ENCODE results near the gene DUSP2. TPM values are rescaled to one million over a fixed set of nuclear protein-coding genes. Genes with fewer than 3 reads are reported as not detected.

The DUSP2 gene
- total and polyA plus RNA-seq, 8 donors, result 0.32 to 3.1 (median 1.3) TPM

GRCh38 chr2:96115631-96116423, 29.4 kb downstream of the DUSP2 start:
- no peak for FAIRE-seq
- TF ChIP-seq CTCF (IDR thresholded peaks at IDR 0.05), result no peak
- Histone ChIP-seq H3K27me3 (no peaks in the 10 kb centered on the region), H3K36me3 (no peaks in the 10 kb centered on the region), H3K4me1 (peaks cover 0 to 5% (median 4%) of the 10 kb centered on the region in 3 donors), H3K9me3 (no peaks in the 10 kb centered on the region), H3K27ac (no peak overlapping the region), H3K4me3 (peak overlapping the region; percentile 35 to 69 (median 60))
- WGBS, 2 donors, result 43 to 52% methylated on average over 63 to 77 of the region's 77 CpGs
- DNase-seq, result peak in 3 of 6 donors; percentile 39 to 67 (median 54)
- intact Hi-C loops (cut with DNase I), result no loop called here
- ATAC-seq, result peak in 2 of 4 donors; percentile 1 to 2

DNA sequence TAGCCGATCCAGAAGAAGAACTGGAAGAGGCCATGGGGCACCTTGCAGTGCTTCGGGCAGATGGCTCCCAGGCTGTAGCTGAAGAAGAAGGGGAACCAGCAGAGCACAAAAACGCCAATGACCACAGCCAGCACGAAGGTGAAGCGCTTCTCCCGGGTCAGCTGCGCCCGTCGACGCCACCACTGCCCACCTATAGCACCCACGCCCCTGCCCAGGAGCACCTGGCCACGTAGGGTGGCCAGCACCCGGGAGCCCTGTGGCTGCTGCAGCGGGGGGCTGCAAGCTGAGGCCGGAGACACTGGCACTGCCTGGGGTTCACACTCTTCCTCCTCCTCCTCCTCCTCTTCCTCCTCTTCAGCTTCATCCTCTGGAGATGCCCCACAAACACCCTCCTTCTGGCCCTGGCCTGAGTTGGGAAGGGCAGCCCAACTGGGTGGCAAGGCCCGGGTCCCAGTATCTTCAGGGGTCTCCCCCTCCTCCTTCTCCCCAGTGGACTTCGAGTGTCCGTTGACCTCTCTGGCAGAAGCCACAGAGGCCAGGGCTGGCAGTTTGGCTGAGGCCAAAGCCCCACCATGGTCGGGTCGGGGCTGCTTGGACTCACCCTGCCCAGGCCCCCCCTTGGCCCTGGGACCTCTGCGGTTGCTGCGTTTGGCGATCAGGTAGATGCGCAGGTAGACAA, 30.2 kb downstream of the DUSP2 start:
- Histone ChIP-seq H3K27me3 (no peaks in the 10 kb centered on the region), H3K36me3 (no peaks in the 10 kb centered on the region), H3K27ac (no peak overlapping the region), H3K9me3 (no peaks in the 10 kb centered on the region), H3K4me3 (no peak overlapping the region), H3K4me1 (peaks cover 0 to 5% (median 4%) of the 10 kb centered on the region in 3 donors)
- ATAC-seq (no peak), FAIRE-seq (no peak), DNase-seq (peak in 3 of 6 donors; percentile 18 to 65 (median 51))
- no peak for TF ChIP-seq CTCF (IDR thresholded peaks at IDR 0.05)
- WGBS, 2 donors, result 94 to 96% methylated on average over 24 of the region's 24 CpGs
- intact Hi-C loops (cut with DNase I), result no loop called here

- 87 to 91% methylated on average over 10 to 13 of the region's 13 CpGs for WGBS, 2 donors
- intact Hi-C loops (cut with DNase I), result no loop called here
Observed at GRCh38 chr2:96114546-96114902, 30.7 kb downstream of the DUSP2 start.

DNA sequence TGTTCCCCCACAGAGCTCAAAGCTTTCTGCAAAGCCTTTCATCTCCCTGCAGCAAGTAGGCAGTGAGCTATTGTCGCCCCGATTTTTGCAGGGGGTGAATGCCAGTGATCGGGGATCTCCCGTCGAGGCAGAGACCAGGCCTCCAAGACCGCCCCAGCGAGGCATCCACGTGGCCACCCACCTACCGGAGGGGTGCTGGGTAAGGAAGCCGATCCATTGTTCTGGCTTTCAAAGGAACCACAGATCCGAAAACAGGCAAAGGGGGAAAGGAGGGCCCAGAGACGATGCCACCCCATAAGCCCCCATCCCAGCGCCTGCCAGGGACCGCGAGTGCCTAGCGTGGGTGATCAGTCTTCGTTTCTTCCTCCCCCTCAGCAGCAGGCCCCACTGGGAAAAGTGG, 31.3 kb downstream of the DUSP2 start:
- peak in 1 of 6 donors; percentile 24 for DNase-seq

More at GRCh38 chr2:96114546-96114902, 30.7 kb downstream of the DUSP2 start:
- no peaks in the 10 kb centered on the region for H3K9me3 ChIP-seq
- FAIRE-seq (no peak), ATAC-seq (no peak), DNase-seq (peak in 3 of 6 donors; percentile 17 to 63 (median 55))
- H3K36me3 ChIP-seq, result no peaks in the 10 kb centered on the region
- TF ChIP-seq CTCF (IDR thresholded peaks at IDR 0.05), result no peak
- H3K27me3 ChIP-seq, result no peaks in the 10 kb centered on the region
- no peak overlapping the region for H3K4me3 ChIP-seq
- H3K4me1 ChIP-seq, result peaks cover 0 to 5% (median 4%) of the 10 kb centered on the region in 3 donors
- H3K27ac ChIP-seq, result no peak overlapping the region

More for the DNA sequence above, 31.3 kb downstream of the DUSP2 start:
- no peak for FAIRE-seq
- no peak for ATAC-seq
- Histone ChIP-seq H3K4me3 (no peak overlapping the region), H3K9me3 (no peaks in the 10 kb centered on the region), H3K36me3 (no peaks in the 10 kb centered on the region), H3K27ac (no peak overlapping the region), H3K4me1 (peaks cover 0 to 5% (median 4%) of the 10 kb centered on the region in 3 donors), H3K27me3 (no peaks in the 10 kb centered on the region)
- intact Hi-C loops (cut with DNase I), result no loop called here
- no peak for TF ChIP-seq CTCF (IDR thresholded peaks at IDR 0.05)
- 87 to 94% methylated on average over 17 of the region's 17 CpGs for WGBS, 2 donors

Measured in pancreas (tissue), 10 donors.